ENCODE measurements around the gene TRMT10B. TPM values are rescaled to one million over a fixed set of nuclear protein-coding genes. Genes with fewer than 3 reads are reported as not detected.

Gene TRMT10B
- total and polyA plus RNA-seq, 7 donors: 1.8 to 9.7 (median 6.0) TPM

GRCh38 chr9:37784291-37784615 lies 30.6 kb downstream of the TRMT10B start:
- H3K27me3 ChIP-seq: peaks cover 0 to 5% (median 4%) of the 10 kb centered on the region in 3 donors
- TF ChIP-seq POLR2A (IDR thresholded peaks at IDR 0.05): no peak
- TF ChIP-seq EP300 (IDR thresholded peaks at IDR 0.05): no peak
- TF ChIP-seq, protein P1, sequence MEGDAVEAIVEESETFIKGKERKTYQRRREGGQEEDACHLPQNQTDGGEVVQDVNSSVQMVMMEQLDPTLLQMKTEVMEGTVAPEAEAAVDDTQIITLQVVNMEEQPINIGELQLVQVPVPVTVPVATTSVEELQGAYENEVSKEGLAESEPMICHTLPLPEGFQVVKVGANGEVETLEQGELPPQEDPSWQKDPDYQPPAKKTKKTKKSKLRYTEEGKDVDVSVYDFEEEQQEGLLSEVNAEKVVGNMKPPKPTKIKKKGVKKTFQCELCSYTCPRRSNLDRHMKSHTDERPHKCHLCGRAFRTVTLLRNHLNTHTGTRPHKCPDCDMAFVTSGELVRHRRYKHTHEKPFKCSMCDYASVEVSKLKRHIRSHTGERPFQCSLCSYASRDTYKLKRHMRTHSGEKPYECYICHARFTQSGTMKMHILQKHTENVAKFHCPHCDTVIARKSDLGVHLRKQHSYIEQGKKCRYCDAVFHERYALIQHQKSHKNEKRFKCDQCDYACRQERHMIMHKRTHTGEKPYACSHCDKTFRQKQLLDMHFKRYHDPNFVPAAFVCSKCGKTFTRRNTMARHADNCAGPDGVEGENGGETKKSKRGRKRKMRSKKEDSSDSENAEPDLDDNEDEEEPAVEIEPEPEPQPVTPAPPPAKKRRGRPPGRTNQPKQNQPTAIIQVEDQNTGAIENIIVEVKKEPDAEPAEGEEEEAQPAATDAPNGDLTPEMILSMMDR (IDR thresholded peaks at IDR 0.05): no peak
- peaks cover 5 to 45% (median 20%) of the 10 kb centered on the region in 4 donors for H3K36me3 ChIP-seq
- no peaks in the 10 kb centered on the region for H3K9me3 ChIP-seq
- H3K4me1 ChIP-seq: peaks cover 0 to 19% (median 14%) of the 10 kb centered on the region in 4 donors
- no peak for DNase-seq
- peak overlapping the region; percentile 84 to 92 (median 86) for H3K4me3 ChIP-seq
- peak overlapping the region; percentile 85 to 89 (median 86) for H3K27ac ChIP-seq
- WGBS, 2 donors: 1% methylated on average over 6 of the region's 6 CpGs
- intact Hi-C loops (cut with DNase I): loop anchor here (5.0 to 10.0 kb wide), 2 partner anchors 202 to 299 kb away; partner anchors contain the start of gene POLR1E

DNA sequence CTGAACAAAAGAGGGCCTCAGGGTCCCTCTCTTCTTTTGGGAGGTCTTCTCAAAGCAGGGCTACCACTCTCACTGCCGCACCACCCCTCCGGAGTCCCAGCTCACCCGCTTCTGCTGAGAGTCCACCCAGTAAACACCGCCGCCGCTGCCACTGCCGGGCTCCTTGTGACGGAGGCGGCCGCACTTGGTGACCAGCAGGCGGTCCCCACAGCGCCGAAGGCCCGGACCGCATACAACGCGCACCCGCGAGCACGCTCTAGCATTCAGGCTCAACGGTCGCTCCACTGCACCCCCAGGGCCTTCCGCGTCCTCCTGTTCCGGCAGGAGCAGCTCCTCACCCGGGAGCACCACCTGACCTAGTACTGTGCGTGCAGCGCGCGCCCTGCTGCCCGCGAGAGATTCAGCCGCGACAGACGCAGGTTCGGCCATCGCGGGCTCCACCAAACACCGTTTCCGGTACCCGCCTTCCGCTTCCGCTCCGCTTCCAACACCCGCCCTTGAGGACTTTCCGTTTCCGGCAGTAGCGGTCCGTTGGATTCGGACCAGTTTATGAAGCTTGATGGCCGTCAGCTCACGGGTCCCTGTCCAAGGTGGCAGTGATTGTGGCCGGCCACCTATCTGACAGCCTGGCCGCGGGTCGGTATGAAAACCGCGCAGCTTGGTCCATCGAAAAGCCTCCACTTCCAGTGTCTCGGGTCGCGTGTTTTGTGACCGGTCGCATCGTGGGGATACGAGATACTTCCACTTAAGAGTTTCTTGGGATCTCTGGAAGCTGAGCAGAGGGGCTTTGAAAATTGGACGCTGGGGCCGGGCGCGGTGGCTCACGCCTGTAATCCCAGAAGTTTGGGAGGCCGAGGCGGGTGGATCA lies 31.2 kb downstream of the TRMT10B start, which contains the start of gene EXOSC3:
TSS of gene EXOSC3 (minus strand) at position 449 of the 868 bp plus-strand sequence. CDS start at position 429, 20 bp downstream.
- Histone ChIP-seq H3K27ac (peak within 1 kb of the TSS; percentile 85 to 89 (median 86)), H3K9me3 (no peaks in the 10 kb centered on the region), H3K27me3 (peaks cover 0 to 5% (median 4%) of the 10 kb centered on the region in 3 donors), H3K4me1 (peaks cover 0 to 19% (median 14%) of the 10 kb centered on the region in 4 donors), H3K36me3 (peaks cover 5 to 39% (median 18%) of the 10 kb centered on the region in 4 donors), H3K4me3 (peak within 1 kb of the TSS; percentile 84 to 92 (median 86))
- peak; percentile 71 to 90 (median 83) for TF ChIP-seq POLR2AphosphoS5 (IDR thresholded peaks at IDR 0.05)
- TF ChIP-seq, protein P1 (IDR thresholded peaks at IDR 0.05): peak in 1 of 4 experiments; percentile 15
- peak; percentile 61 to 63 for TF ChIP-seq POLR2A (IDR thresholded peaks at IDR 0.05)
- TF ChIP-seq EP300 (IDR thresholded peaks at IDR 0.05): no peak
- intact Hi-C loops (cut with DNase I): loop anchor here (1.0 to 10.0 kb wide), 3 partner anchors 15 to 300 kb away; partner anchors contain the start of genes DCAF10 and POLR1E
- WGBS, 2 donors: 0 to 1% methylated on average over 73 of the region's 73 CpGs
- peak; percentile 93 for DNase-seq

DNA sequence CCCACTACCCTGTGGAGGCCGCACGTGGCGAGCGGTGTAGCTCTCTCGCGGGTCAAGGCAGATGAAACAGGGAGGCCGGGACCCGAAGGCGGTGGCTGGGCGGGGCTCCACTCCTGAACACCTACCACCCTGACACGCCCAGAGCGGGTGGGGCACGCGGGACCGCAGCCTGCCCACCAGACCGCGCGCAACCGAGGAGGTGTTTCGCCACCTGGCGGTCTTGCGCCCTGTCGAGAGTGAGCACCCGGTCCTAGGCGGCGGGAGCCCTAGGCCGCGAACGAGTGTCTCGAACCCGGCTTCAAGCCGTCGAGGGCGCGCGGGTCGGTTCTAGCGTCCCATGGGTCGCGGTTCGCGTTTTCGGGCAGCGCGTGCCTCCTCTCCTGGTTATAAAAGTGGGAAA lies 33.5 kb downstream of the TRMT10B start:
- no peak overlapping the region for H3K27ac ChIP-seq
- H3K4me3 ChIP-seq: no peak overlapping the region
- TF ChIP-seq, protein P1 (IDR thresholded peaks at IDR 0.05): no peak
- TF ChIP-seq POLR2AphosphoS5 (IDR thresholded peaks at IDR 0.05) (no peak), EP300 (IDR thresholded peaks at IDR 0.05) (no peak), POLR2A (IDR thresholded peaks at IDR 0.05) (no peak)
- no peak for DNase-seq
- no peaks in the 10 kb centered on the region for H3K9me3 ChIP-seq
- 61 to 73% methylated on average over 45 of the region's 45 CpGs for WGBS, 2 donors
- intact Hi-C loops (cut with DNase I): loop anchor here (10.0 kb wide), 1 partner anchor 302 kb away; the partner anchor contains the start of gene POLR1E
- H3K27me3 ChIP-seq: peaks cover 0 to 5% (median 4%) of the 10 kb centered on the region in 3 donors
- peaks cover 0 to 16% (median 6%) of the 10 kb centered on the region in 4 donors for H3K36me3 ChIP-seq
- peaks cover 0 to 19% (median 14%) of the 10 kb centered on the region in 4 donors for H3K4me1 ChIP-seq

- H3K27ac ChIP-seq: no peak overlapping the region
- TF ChIP-seq, protein P1 (IDR thresholded peaks at IDR 0.05): no peak
- no peak for TF ChIP-seq POLR2AphosphoS5 (IDR thresholded peaks at IDR 0.05)
- TF ChIP-seq POLR2A (IDR thresholded peaks at IDR 0.05): no peak
- TF ChIP-seq EP300 (IDR thresholded peaks at IDR 0.05): no peak
- peaks cover 0 to 16% (median 13%) of the 10 kb centered on the region in 4 donors for H3K4me1 ChIP-seq
- no peak overlapping the region for H3K4me3 ChIP-seq
- peaks cover 0 to 5% (median 4%) of the 10 kb centered on the region in 3 donors for H3K27me3 ChIP-seq
- 80 to 83% methylated on average over 6 of the region's 6 CpGs for WGBS, 2 donors
- no peak for DNase-seq
- H3K36me3 ChIP-seq: peaks cover 0 to 4% (median under 1%) of the 10 kb centered on the region in 4 donors
- no peaks in the 10 kb centered on the region for H3K9me3 ChIP-seq
- intact Hi-C loops (cut with DNase I): loop anchor here (10.0 kb wide), 1 partner anchor 304 kb away; the partner anchor contains the start of gene POLR1E
Observed at GRCh38 chr9:37788332-37788731, 34.7 kb downstream of the TRMT10B start.

Data from sigmoid colon (tissue), 7 donors.